Mucosa of descending colon (tissue), 3 donors: ENCODE measurements around the gene HCN1. TPM values are rescaled to one million over a fixed set of nuclear protein-coding genes. Genes with fewer than 3 reads are reported as not detected.

Experiments
- ATAC-seq: fragments of 200-7000 bp; cut with Tn5 transposase; one replicate; pipeline ENCODE4 v1.9.1; 2020; ENCODE audit warnings: mild to moderate bottlenecking, moderate library complexity
- DNase-seq, 3 donors: peaks; one replicate each; pipeline ENCODE4 v3.0.0-alpha.2; 2020
- H3K36me3 ChIP-seq: fragments of 200-600 bp; one replicate; pipeline ENCODE4 v1.8.0; 2021; ENCODE audit warnings: low read depth, mild to moderate bottlenecking
- H3K4me1 ChIP-seq: fragments of 200-600 bp; one replicate; pipeline ENCODE4 v1.8.0; 2021; ENCODE audit warnings: low read depth, mild to moderate bottlenecking
- H3K4me3 ChIP-seq: fragments of 200-600 bp; one replicate; pipeline ENCODE4 v1.8.0; 2021; ENCODE audit warnings: mild to moderate bottlenecking
- H3K9me3 ChIP-seq: fragments of 200-600 bp; one replicate; pipeline ENCODE4 v1.8.0; 2021; ENCODE audit warnings: mild to moderate bottlenecking
- CTCF ChIP-seq: fragments of 200-600 bp; IDR thresholded peaks from one replicate; pipeline ENCODE4 v1.8.0; 2022; ENCODE audit warnings: antibody characterized with exemption, mild to moderate bottlenecking
- intact Hi-C, 2 donors: fragments of 100-400 bp; cut with DNase I in 1 of 2; cut with micrococcal nuclease in 1 of 2; formaldehyde crosslinking; loops; one replicate each; pipeline versions ENCODE4 v1.11.0 to v1.11.1; 2022; cut with DNase I, micrococcal nuclease
- total RNA-seq, 3 donors: library from RNA; stranded (reverse); fragmentation: NEBNext Ultra II Directional in 2 of 3; extraction: Animal tissue kit (Norgen Biotek cat#: 25700) in 2 of 3; gene quantifications; one replicate each; pipeline versions ENCODE4 v1.2.1 to v1.2.4, GENCODE V29; 2021 to 2023
- donor health status: DM: no; HTN: no; CAD: no; lungs with moderate emphysema.
- donor health status: DM: no; HTN: no; CAD: no.
- donor health status: DM: no; HTN: yes; CAD: no.

Gene HCN1
- total RNA-seq, 3 donors from 2014 or later: 0.05 to 0.35 TPM; not detected in 1

- H3K9me3 ChIP-seq: no peaks in the 10 kb centered on the region
- TF ChIP-seq CTCF: no peak
- no peaks in the 10 kb centered on the region for H3K4me1 ChIP-seq
- ATAC-seq (no peak), DNase-seq (no peak)
- no peak overlapping the region for H3K4me3 ChIP-seq
- no peaks in the 10 kb centered on the region for H3K36me3 ChIP-seq
- intact Hi-C loops: no loop called here
Measured at GRCh38 chr5:45205403-45205961, 490.7 kb downstream of the HCN1 start.
